BLaER1 treated with 17β-estradiol and CSF1 and Interleukin-3, amounts not matched to agents 10 nM and 100 nM (cell line): ENCODE data around the gene PLA2G4A.
A peak's percentile ranks its signal among the peaks of the same experiment; 100 is the strongest.

ENCODE experiments used
- H3K27ac ChIP-seq, 11 experiments: shearing (Covaris generic); formaldehyde crosslinking; 2 replicates each; pipeline ENCODE4 v1.8.1; 2022
- H3K27me3 ChIP-seq, 11 experiments: shearing (Covaris generic); formaldehyde crosslinking; 2 replicates each; pipeline ENCODE4 v1.8.1; 2022
- H3K36me3 ChIP-seq, 11 experiments: shearing (Covaris generic); formaldehyde crosslinking; 2 replicates each; pipeline ENCODE4 v1.8.1; 2022
- H3K4me1 ChIP-seq, 10 experiments: shearing (Covaris generic); formaldehyde crosslinking; 2 replicates each; pipeline ENCODE4 v1.8.1; 2022
- H3K4me2 ChIP-seq, 11 experiments: shearing (Covaris generic); formaldehyde crosslinking; 2 replicates each; pipeline ENCODE4 v1.8.1; 2022
- H3K4me3 ChIP-seq, 10 experiments: shearing (Covaris generic); formaldehyde crosslinking; 2 replicates each; pipeline ENCODE4 v1.8.1; 2022
- H3K9ac ChIP-seq, 11 experiments: shearing (Covaris generic); formaldehyde crosslinking; 2 replicates each; pipeline ENCODE4 v1.8.1; 2022
- H3K9me3 ChIP-seq, 11 experiments: shearing (Covaris generic); formaldehyde crosslinking; replicated peaks in 1 of 11; 2 replicates each; pipeline ENCODE4 v1.8.1; 2022
- H4K20me1 ChIP-seq, 11 experiments: shearing (Covaris generic); formaldehyde crosslinking; 2 replicates each; pipeline ENCODE4 v1.8.1; 2022
- Cebpa-rat ChIP-seq, 11 experiments: shearing (Covaris generic); IDR thresholded peaks; 2 replicates each; pipeline ENCODE4 v1.8.1; 2022

The PLA2G4A gene

GRCh38 chr1:186896211-186896610 lies 67.5 kb downstream of the PLA2G4A start:
- no peaks in the 10 kb centered on the region for H4K20me1 ChIP-seq
- peaks cover 0 to 10% (median 0%) of the 10 kb centered on the region in 10 experiments; a peak in 6 of 20 replicates for H3K4me1 ChIP-seq
- no peaks in the 10 kb centered on the region for H3K36me3 ChIP-seq
- no peaks in the 10 kb centered on the region for H3K9me3 ChIP-seq
- no peak overlapping the region for H3K27ac ChIP-seq
- H3K9ac ChIP-seq = no peak overlapping the region
- H3K4me3 ChIP-seq = no peak overlapping the region
- peak overlapping the region in 3 of 11 experiments; percentile 13 to 20 (median 14); a peak in 4 of 22 replicates for H3K4me2 ChIP-seq
- no peaks in the 10 kb centered on the region for H3K27me3 ChIP-seq
- TF ChIP-seq Cebpa-rat (IDR thresholded peaks at IDR 0.05) = no peak

GRCh38 chr1:186897008-186897407 lies 68.3 kb downstream of the PLA2G4A start:
- no peaks in the 10 kb centered on the region for H3K9me3 ChIP-seq
- H3K4me1 ChIP-seq = peaks cover 0 to 7% (median 0%) of the 10 kb centered on the region in 10 experiments; a peak in 4 of 20 replicates
- H3K27me3 ChIP-seq = no peaks in the 10 kb centered on the region
- H3K4me3 ChIP-seq = no peak overlapping the region
- no peak overlapping the region for H3K9ac ChIP-seq
- H3K4me2 ChIP-seq = no peak overlapping the region; a peak in 1 of 22 replicates
- no peak overlapping the region for H3K27ac ChIP-seq
- TF ChIP-seq Cebpa-rat (IDR thresholded peaks at IDR 0.05) = no peak
- H4K20me1 ChIP-seq = no peaks in the 10 kb centered on the region
- no peaks in the 10 kb centered on the region for H3K36me3 ChIP-seq

- Histone ChIP-seq H4K20me1 (no peaks in the 10 kb centered on the region), H3K27me3 (no peaks in the 10 kb centered on the region), H3K27ac (no peak overlapping the region), H3K4me3 (no peak overlapping the region), H3K9ac (no peak overlapping the region), H3K4me2 (no peak overlapping the region), H3K36me3 (no peaks in the 10 kb centered on the region), H3K9me3 (no peaks in the 10 kb centered on the region), H3K4me1 (peaks cover 0 to 12% (median 0%) of the 10 kb centered on the region in 10 experiments; a peak in 5 of 20 replicates)
- no peak for TF ChIP-seq Cebpa-rat (IDR thresholded peaks at IDR 0.05)
Measured at GRCh38 chr1:186899577-186899976, 70.8 kb downstream of the PLA2G4A start.

GRCh38 chr1:186899977-186900376 lies 71.2 kb downstream of the PLA2G4A start:
- no peak overlapping the region for H3K4me2 ChIP-seq

GRCh38 chr1:186900539-186901237 lies 71.9 kb downstream of the PLA2G4A start:
- Histone ChIP-seq H3K4me1 (peaks cover 0 to 12% (median 0%) of the 10 kb centered on the region in 10 experiments; a peak in 5 of 20 replicates), H3K27ac (no peak overlapping the region), H4K20me1 (no peaks in the 10 kb centered on the region), H3K36me3 (no peaks in the 10 kb centered on the region), H3K27me3 (no peaks in the 10 kb centered on the region), H3K4me2 (no peak overlapping the region), H3K9me3 (no peaks in the 10 kb centered on the region), H3K9ac (no peak overlapping the region), H3K4me3 (no peak overlapping the region)
- no peak for TF ChIP-seq Cebpa-rat (IDR thresholded peaks at IDR 0.05)

More at GRCh38 chr1:186899977-186900376, 71.2 kb downstream of the PLA2G4A start:
- Histone ChIP-seq H3K27ac (no peak overlapping the region), H3K9me3 (no peaks in the 10 kb centered on the region), H3K36me3 (no peaks in the 10 kb centered on the region), H3K9ac (no peak overlapping the region), H4K20me1 (no peaks in the 10 kb centered on the region), H3K27me3 (no peaks in the 10 kb centered on the region), H3K4me3 (no peak overlapping the region), H3K4me1 (peaks cover 0 to 12% (median 0%) of the 10 kb centered on the region in 10 experiments; a peak in 5 of 20 replicates)
- no peak for TF ChIP-seq Cebpa-rat (IDR thresholded peaks at IDR 0.05)

GRCh38 chr1:186901631-186902030 lies 72.9 kb downstream of the PLA2G4A start:
- no peak overlapping the region for H3K4me3 ChIP-seq
- H3K9ac ChIP-seq = no peak overlapping the region
- peaks cover 0 to 8% (median 0%) of the 10 kb centered on the region in 10 experiments; a peak in 4 of 20 replicates for H3K4me1 ChIP-seq
- no peaks in the 10 kb centered on the region for H4K20me1 ChIP-seq
- H3K9me3 ChIP-seq = no peaks in the 10 kb centered on the region
- TF ChIP-seq Cebpa-rat (IDR thresholded peaks at IDR 0.05) = no peak
- H3K36me3 ChIP-seq = no peaks in the 10 kb centered on the region
- H3K4me2 ChIP-seq = no peak overlapping the region
- no peaks in the 10 kb centered on the region for H3K27me3 ChIP-seq
- H3K27ac ChIP-seq = no peak overlapping the region

GRCh38 chr1:186903374-186904136 lies 74.8 kb downstream of the PLA2G4A start:
- Histone ChIP-seq H3K9me3 (no peaks in the 10 kb centered on the region), H3K36me3 (no peaks in the 10 kb centered on the region), H3K9ac (no peak overlapping the region), H3K4me3 (no peak overlapping the region), H3K27me3 (no peaks in the 10 kb centered on the region), H4K20me1 (no peaks in the 10 kb centered on the region), H3K27ac (no peak overlapping the region), H3K4me1 (peaks cover 0 to 8% (median 0%) of the 10 kb centered on the region in 10 experiments; a peak in 1 of 20 replicates), H3K4me2 (0 out of 22 replicates have a peak overlapping the region, but pooled peaks of 1 of the 11 experiments have one; percentile 14)
- no peak for TF ChIP-seq Cebpa-rat (IDR thresholded peaks at IDR 0.05)

- H3K4me2 ChIP-seq = 0 out of 22 replicates have a peak overlapping the region, but pooled peaks of 1 of the 11 experiments have one; percentile 14
- no peak overlapping the region for H3K9ac ChIP-seq
- no peak overlapping the region for H3K27ac ChIP-seq
- H3K36me3 ChIP-seq = no peaks in the 10 kb centered on the region
- TF ChIP-seq Cebpa-rat (IDR thresholded peaks at IDR 0.05) = no peak
- H3K4me3 ChIP-seq = no peak overlapping the region
- H3K4me1 ChIP-seq = peaks cover 0 to 8% (median 0%) of the 10 kb centered on the region in 10 experiments; a peak in 1 of 20 replicates
- H3K9me3 ChIP-seq = no peaks in the 10 kb centered on the region
- H4K20me1 ChIP-seq = no peaks in the 10 kb centered on the region
- H3K27me3 ChIP-seq = no peaks in the 10 kb centered on the region
Measured at GRCh38 chr1:186904361-186904760, 75.6 kb downstream of the PLA2G4A start.

GRCh38 chr1:186905561-186905960 lies 76.8 kb downstream of the PLA2G4A start:
- Histone ChIP-seq H3K4me2 (no peak overlapping the region), H3K9me3 (no peaks in the 10 kb centered on the region), H3K36me3 (no peaks in the 10 kb centered on the region), H3K4me1 (peaks cover 0 to 8% (median 0%) of the 10 kb centered on the region in 10 experiments; a peak in 1 of 20 replicates), H4K20me1 (no peaks in the 10 kb centered on the region), H3K27me3 (no peaks in the 10 kb centered on the region), H3K27ac (no peak overlapping the region), H3K4me3 (no peak overlapping the region), H3K9ac (no peak overlapping the region)
- no peak for TF ChIP-seq Cebpa-rat (IDR thresholded peaks at IDR 0.05)
